Measurements from ENCODE around the gene PAN2.
A peak's percentile ranks its signal among the peaks of the same experiment; 100 is the strongest.
"Not testable (repeated sequence)": the region's sequence is repeated elsewhere in the genome, so short reads cannot be mapped to it uniquely, and the experiment has no call there.

Gene PAN2

DNA sequence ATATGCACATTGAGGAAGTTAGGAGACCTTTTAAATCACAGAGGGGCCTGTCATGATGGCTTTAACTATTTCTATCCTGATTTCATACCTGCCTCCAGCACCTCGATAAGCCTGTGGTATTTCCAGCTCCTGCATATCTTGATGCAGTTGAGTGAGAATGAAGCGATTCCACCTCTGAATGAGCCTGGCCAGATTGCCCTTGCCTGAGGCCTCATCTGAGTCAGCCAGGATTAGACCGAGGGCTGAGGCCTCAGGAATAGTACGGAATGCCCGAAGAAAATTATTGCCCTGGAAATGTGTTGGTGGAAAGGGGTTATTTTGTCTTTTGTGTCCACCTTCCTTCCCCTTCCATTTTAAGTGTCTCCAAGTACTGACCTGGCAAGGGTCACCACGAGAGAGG, 9.6 kb downstream of the PAN2 start:
- ChIA-PET CTCF (interaction anchor here (0.7 to 4.5 kb wide), 3 partner anchors 8 to 16 kb away, joined by 3 to 19 read pairs (median 4); partner anchors contain the start of gene CNPY2), POLR2A (interaction anchor here (1.2 kb wide), 1 partner anchor 8 kb away, joined by 4 read pairs; the partner anchor contains the start of gene CNPY2)
- H3K4me1 ChIP-seq (ENCODE audit: control extremely low read depth in 1 of 4, control insufficient read depth in 4 of 4, insufficient read depth in 4 of 4, low read length in 3 of 4): peaks cover 0 to 5% (median 0%) of the 10 kb centered on the region in 4 experiments
- DNase-seq: no peak
- H3K4me3 ChIP-seq (ENCODE audit: control insufficient read depth in 1 of 7, extremely low read depth in 1 of 7, insufficient read depth in 4 of 7, low read depth in 2 of 7, low read length in 6 of 7): no peak overlapping the region
- no peaks in the 10 kb centered on the region for H3K9me3 ChIP-seq (ENCODE audit: control extremely low read depth in 1 of 5, control insufficient read depth in 4 of 5, insufficient read depth in 2 of 5, low read depth in 1 of 5, low read length in 4 of 5)
- H3K27me3 ChIP-seq (replicated peaks in 2 of 5; ENCODE audit: control insufficient read depth in 4 of 5, insufficient read depth in 5 of 5, low read length in 4 of 5): no peaks in the 10 kb centered on the region
- H3K36me3 ChIP-seq (ENCODE audit: control insufficient read depth in 4 of 4, insufficient read depth in 4 of 4, low read length in 3 of 4): peaks cover 21 to 83% (median 53%) of the 10 kb centered on the region in 4 experiments
- WGBS (ENCODE audit: insufficient coverage): 88% methylated on average over 3 of the region's 6 CpGs
- H3K27ac ChIP-seq (ENCODE audit: insufficient read depth in 1 of 2, low read depth in 1 of 2, low read length in 2 of 2, poor library complexity in 1 of 2, severe bottlenecking in 2 of 2): no peak overlapping the region

DNA sequence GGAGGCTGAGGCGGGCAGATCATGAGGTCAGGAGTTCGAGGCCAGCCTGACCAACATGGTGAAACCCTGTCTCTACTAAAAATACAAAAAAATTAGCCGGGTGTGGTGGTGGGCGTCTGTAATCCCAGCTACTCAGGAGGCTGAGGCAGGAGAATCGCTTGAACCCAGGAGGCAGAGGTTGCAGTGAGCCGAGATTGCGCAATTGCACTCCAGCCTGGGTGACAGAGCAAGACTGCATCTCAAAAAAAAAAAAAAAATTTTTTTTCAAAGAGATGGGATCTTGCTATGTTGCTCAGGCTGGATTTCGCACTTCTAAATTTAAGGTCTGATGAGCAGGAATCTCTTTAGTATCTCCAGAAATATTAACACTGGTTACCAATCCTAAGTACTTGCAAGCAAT, 12.2 kb downstream of the PAN2 start:
- H3K36me3 ChIP-seq (ENCODE audit: control insufficient read depth in 4 of 4, insufficient read depth in 4 of 4, low read length in 3 of 4): peaks cover 18 to 70% (median 47%) of the 10 kb centered on the region in 4 experiments
- H3K27me3 ChIP-seq (replicated peaks in 2 of 5; ENCODE audit: control insufficient read depth in 4 of 5, insufficient read depth in 5 of 5, low read length in 4 of 5); H3K27ac ChIP-seq (ENCODE audit: insufficient read depth in 1 of 2, low read depth in 1 of 2, low read length in 2 of 2, poor library complexity in 1 of 2, severe bottlenecking in 2 of 2); H3K9me3 ChIP-seq (ENCODE audit: control extremely low read depth in 1 of 5, control insufficient read depth in 4 of 5, insufficient read depth in 2 of 5, low read depth in 1 of 5, low read length in 4 of 5); DNase-seq; H3K4me1 ChIP-seq (ENCODE audit: control extremely low read depth in 1 of 4, control insufficient read depth in 4 of 4, insufficient read depth in 4 of 4, low read length in 3 of 4); H3K4me3 ChIP-seq (ENCODE audit: control insufficient read depth in 1 of 7, extremely low read depth in 1 of 7, insufficient read depth in 4 of 7, low read depth in 2 of 7, low read length in 6 of 7); POLR2A ChIA-PET: not testable (repeated sequence)
- no CpG with 5 or more reads among the region's 8 CpGs for WGBS (ENCODE audit: insufficient coverage)
- CTCF ChIA-PET: interaction anchor here (0.7 kb wide), 1 partner anchor 578 kb away, joined by 4 read pairs; no protein-coding TSS in a partner anchor

DNA sequence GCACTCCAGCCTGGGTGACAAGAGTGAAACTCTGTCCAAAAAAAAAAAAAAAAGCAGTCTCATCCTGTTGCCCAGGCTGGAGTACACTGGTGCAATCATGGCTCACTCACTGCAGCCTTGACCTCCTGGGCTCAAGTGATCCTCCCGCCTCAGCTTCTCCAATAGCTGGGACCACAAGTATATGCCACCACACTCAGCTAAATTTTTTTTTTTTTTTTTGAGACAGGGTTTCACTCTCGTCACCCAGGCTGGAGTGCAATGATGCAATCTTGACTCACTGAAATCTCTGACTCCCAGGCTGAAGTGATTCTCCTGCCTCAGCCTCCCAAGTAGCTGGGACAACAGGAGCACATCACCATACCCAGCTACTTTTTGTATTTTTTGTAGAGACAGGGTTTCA, 12.8 kb downstream of the PAN2 start:
- 100% methylated on average over 1 of the region's 2 CpGs for WGBS (ENCODE audit: insufficient coverage)
- DNase-seq: no peak
- Histone ChIP-seq H3K36me3 (ENCODE audit: control insufficient read depth in 4 of 4, insufficient read depth in 4 of 4, low read length in 3 of 4) (peaks cover 18 to 64% (median 44%) of the 10 kb centered on the region in 4 experiments), H3K9me3 (ENCODE audit: control extremely low read depth in 1 of 5, control insufficient read depth in 4 of 5, insufficient read depth in 2 of 5, low read depth in 1 of 5, low read length in 4 of 5) (no peaks in the 10 kb centered on the region), H3K4me1 (ENCODE audit: control extremely low read depth in 1 of 4, control insufficient read depth in 4 of 4, insufficient read depth in 4 of 4, low read length in 3 of 4) (peaks cover 0 to 10% (median 6%) of the 10 kb centered on the region in 4 experiments), H3K27me3 (replicated peaks in 2 of 5; ENCODE audit: control insufficient read depth in 4 of 5, insufficient read depth in 5 of 5, low read length in 4 of 5) (no peaks in the 10 kb centered on the region), H3K4me3 (ENCODE audit: control insufficient read depth in 1 of 7, extremely low read depth in 1 of 7, insufficient read depth in 4 of 7, low read depth in 2 of 7, low read length in 6 of 7) (no peak overlapping the region), H3K27ac (ENCODE audit: insufficient read depth in 1 of 2, low read depth in 1 of 2, low read length in 2 of 2, poor library complexity in 1 of 2, severe bottlenecking in 2 of 2) (no peak overlapping the region)
- ChIA-PET POLR2A (no interaction called here), CTCF (interaction anchor here (0.7 kb wide), 1 partner anchor 578 kb away, joined by 4 read pairs; no protein-coding TSS in a partner anchor)

DNA sequence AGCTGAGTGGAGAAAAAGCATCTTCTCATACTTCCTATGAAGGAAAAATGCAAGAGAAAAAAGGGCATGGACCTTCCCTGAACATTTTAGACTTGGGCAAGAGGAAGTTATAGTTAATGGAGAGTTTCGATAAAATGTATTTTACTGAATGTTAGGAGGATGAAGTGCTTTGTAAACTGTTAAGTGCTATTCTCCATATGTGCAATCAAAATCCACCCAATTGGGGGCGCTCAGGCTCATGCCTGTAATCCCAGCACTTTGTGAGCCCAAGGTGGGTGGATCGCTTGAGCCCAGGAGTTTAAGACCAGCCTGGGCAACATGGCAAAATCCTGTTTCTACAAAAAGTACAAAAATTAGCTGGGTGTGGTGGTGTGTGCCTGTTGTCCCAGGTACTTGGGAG, 16.1 kb downstream of the PAN2 start:
- Histone ChIP-seq H3K36me3 (ENCODE audit: control insufficient read depth in 4 of 4, insufficient read depth in 4 of 4, low read length in 3 of 4) (peaks cover 13 to 39% (median 23%) of the 10 kb centered on the region in 4 experiments), H3K9me3 (ENCODE audit: control extremely low read depth in 1 of 5, control insufficient read depth in 4 of 5, insufficient read depth in 2 of 5, low read depth in 1 of 5, low read length in 4 of 5) (no peaks in the 10 kb centered on the region), H3K4me3 (ENCODE audit: control insufficient read depth in 1 of 7, extremely low read depth in 1 of 7, insufficient read depth in 4 of 7, low read depth in 2 of 7, low read length in 6 of 7) (no peak overlapping the region), H3K27ac (ENCODE audit: insufficient read depth in 1 of 2, low read depth in 1 of 2, low read length in 2 of 2, poor library complexity in 1 of 2, severe bottlenecking in 2 of 2) (no peak overlapping the region), H3K4me1 (ENCODE audit: control extremely low read depth in 1 of 4, control insufficient read depth in 4 of 4, insufficient read depth in 4 of 4, low read length in 3 of 4) (peaks cover 6 to 18% (median 17%) of the 10 kb centered on the region in 4 experiments), H3K27me3 (replicated peaks in 2 of 5; ENCODE audit: control insufficient read depth in 4 of 5, insufficient read depth in 5 of 5, low read length in 4 of 5) (no peaks in the 10 kb centered on the region)
- ChIA-PET POLR2A (no interaction called here), CTCF (interaction anchor here (3.1 kb wide), 1 partner anchor 147 kb away, joined by 14 read pairs; no protein-coding TSS in a partner anchor)
- 100% methylated on average over 1 of the region's 3 CpGs for WGBS (ENCODE audit: insufficient coverage)
- no peak for DNase-seq

DNA sequence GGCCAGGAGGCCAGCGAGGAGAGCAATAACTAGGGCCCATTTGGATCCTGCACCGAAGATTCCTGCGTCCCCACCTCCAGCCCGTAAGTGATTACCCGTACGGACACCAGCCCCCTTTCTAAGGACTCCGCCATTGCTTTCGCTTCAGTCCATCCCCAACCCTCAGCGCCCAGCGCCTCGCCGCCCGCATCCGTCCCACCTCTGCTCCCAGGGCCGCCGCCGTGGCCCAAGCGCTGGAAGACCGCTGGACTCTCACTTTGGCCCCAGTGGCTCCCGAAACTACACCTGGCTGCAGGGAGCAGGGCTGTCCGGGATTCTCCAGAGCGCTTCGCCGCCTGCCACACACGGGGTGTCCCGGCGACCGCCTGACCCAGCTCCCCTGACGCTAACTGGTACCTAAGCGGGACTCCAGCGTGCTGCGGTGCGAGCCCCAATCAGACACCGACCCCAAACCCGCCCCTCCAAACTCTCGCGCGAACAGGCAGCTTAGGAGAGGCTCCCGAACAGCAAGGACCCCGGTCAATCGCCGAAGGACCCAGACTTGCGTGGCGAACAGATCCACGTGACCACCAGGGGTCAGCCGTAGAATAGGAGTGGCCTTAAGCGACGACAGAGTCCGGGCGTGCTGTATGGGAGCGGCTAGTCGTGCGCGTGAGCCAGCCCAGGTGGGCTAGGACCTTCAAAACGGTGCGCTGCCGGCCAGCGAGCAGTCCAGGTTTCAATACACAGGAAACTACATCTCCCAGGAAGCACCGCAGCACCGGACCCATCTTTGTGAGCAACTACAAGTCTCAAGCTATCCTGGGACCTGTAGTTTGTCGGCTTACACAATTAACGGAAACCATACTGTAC, 18.0 kb downstream of the PAN2 start, which contains the start of gene CNPY2:
Gene CNPY2, minus strand, starts transcription at position 367 of the 852 bp plus-strand sequence. CDS start 771 bp downstream, outside the sequence.
- DNase-seq: peak; percentile 95 to 98 (median 97)
- POLR2A ChIA-PET: interaction anchor here (0.9 to 2.0 kb wide), 6 partner anchors 8 to 198 kb away, joined by 3 to 28 read pairs (median 6); partner anchors contain the start of genes CS, PAN2, STAT2 and ZC3H10
- Histone ChIP-seq H3K9me3 (ENCODE audit: control extremely low read depth in 1 of 5, control insufficient read depth in 4 of 5, insufficient read depth in 2 of 5, low read depth in 1 of 5, low read length in 4 of 5) (no peaks in the 10 kb centered on the region), H3K4me3 (ENCODE audit: control insufficient read depth in 1 of 7, extremely low read depth in 1 of 7, insufficient read depth in 4 of 7, low read depth in 2 of 7, low read length in 6 of 7) (peak within 1 kb of the TSS; percentile 71 to 98 (median 94)), H3K36me3 (ENCODE audit: control insufficient read depth in 4 of 4, insufficient read depth in 4 of 4, low read length in 3 of 4) (peaks cover 10 to 40% (median 19%) of the 10 kb centered on the region in 4 experiments), H3K27ac (ENCODE audit: insufficient read depth in 1 of 2, low read depth in 1 of 2, low read length in 2 of 2, poor library complexity in 1 of 2, severe bottlenecking in 2 of 2) (peak within 1 kb of the TSS; percentile 91 to 94), H3K4me1 (ENCODE audit: control extremely low read depth in 1 of 4, control insufficient read depth in 4 of 4, insufficient read depth in 4 of 4, low read length in 3 of 4) (peaks cover 6 to 18% (median 17%) of the 10 kb centered on the region in 4 experiments), H3K27me3 (replicated peaks in 2 of 5; ENCODE audit: control insufficient read depth in 4 of 5, insufficient read depth in 5 of 5, low read length in 4 of 5) (no peaks in the 10 kb centered on the region)
- 0% methylated on average over 58 of the region's 62 CpGs for WGBS (ENCODE audit: insufficient coverage)
- CTCF ChIA-PET: interaction anchor here (0.6 to 3.1 kb wide), 14 partner anchors 11 to 287 kb away, joined by 3 to 19 read pairs (median 4); partner anchors contain the start of genes ANKRD52, PAN2 and STAT2

DNA sequence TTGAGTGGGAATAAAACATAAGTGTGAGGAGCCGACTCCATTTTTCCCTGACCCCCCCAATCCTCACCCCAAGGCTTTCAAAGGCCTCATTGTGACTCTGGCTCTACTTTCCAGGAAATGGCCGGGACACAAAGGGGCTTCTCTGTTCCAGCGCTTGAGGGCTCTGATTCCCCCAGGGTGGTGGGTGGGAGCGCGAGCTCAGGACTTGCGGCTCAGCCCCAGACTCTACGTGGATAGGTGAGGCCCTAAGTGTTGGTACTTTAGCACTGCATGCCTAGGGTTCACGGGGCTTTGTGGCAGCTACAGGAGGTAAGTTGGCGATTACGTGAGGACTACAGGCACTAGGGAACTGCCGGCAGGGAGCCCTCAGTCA, 18.6 kb downstream of the PAN2 start:
- peak overlapping the region; percentile 71 to 98 (median 94) for H3K4me3 ChIP-seq (ENCODE audit: control insufficient read depth in 1 of 7, extremely low read depth in 1 of 7, insufficient read depth in 4 of 7, low read depth in 2 of 7, low read length in 6 of 7)
- ChIA-PET CTCF (interaction anchor here (1.0 to 3.1 kb wide), 7 partner anchors 10 to 156 kb away, joined by 3 to 19 read pairs (median 7); partner anchors contain the start of genes ANKRD52 and STAT2), POLR2A (interaction anchor here (1.3 to 2.0 kb wide), 4 partner anchors 15 to 149 kb away, joined by 4 to 28 read pairs (median 10); partner anchors contain the start of genes CS, PAN2 and STAT2)
- peaks cover 6 to 18% (median 17%) of the 10 kb centered on the region in 4 experiments for H3K4me1 ChIP-seq (ENCODE audit: control extremely low read depth in 1 of 4, control insufficient read depth in 4 of 4, insufficient read depth in 4 of 4, low read length in 3 of 4)
- no peaks in the 10 kb centered on the region for H3K27me3 ChIP-seq (replicated peaks in 2 of 5; ENCODE audit: control insufficient read depth in 4 of 5, insufficient read depth in 5 of 5, low read length in 4 of 5)
- whole genome bisulfite sequencing (ENCODE audit: insufficient coverage): 2% methylated on average over 9 of the region's 11 CpGs
- H3K9me3 ChIP-seq (ENCODE audit: control extremely low read depth in 1 of 5, control insufficient read depth in 4 of 5, insufficient read depth in 2 of 5, low read depth in 1 of 5, low read length in 4 of 5): no peaks in the 10 kb centered on the region
- no peak for DNase-seq
- peaks cover 12 to 46% (median 24%) of the 10 kb centered on the region in 4 experiments for H3K36me3 ChIP-seq (ENCODE audit: control insufficient read depth in 4 of 4, insufficient read depth in 4 of 4, low read length in 3 of 4)
- peak overlapping the region; percentile 91 to 94 for H3K27ac ChIP-seq (ENCODE audit: insufficient read depth in 1 of 2, low read depth in 1 of 2, low read length in 2 of 2, poor library complexity in 1 of 2, severe bottlenecking in 2 of 2)

Measured in common myeloid progenitor, CD34-positive (primary cell).